NCI-H510A (cell line): Measurements from ENCODE around the gene EFCAB8.
"Not testable (repeated sequence)": the region's sequence is repeated elsewhere in the genome, so short reads cannot be mapped to it uniquely, and the experiment has no call there.

Source experiments
- DNase-seq: peaks from one replicate; lab custom pipeline; 2025; lab: John Stamatoyannopoulos, UW

EFCAB8 gene

GRCh38 chr20:32911355-32911754 lies 52.6 kb downstream of the EFCAB8 start:
- DNase-seq, result no peak

- DNase-seq, result no peak
These were observed 54.0 kb downstream of the EFCAB8 start for GRCh38 chr20:32912688-32913087.

- no peak for DNase-seq
These were observed 55.3 kb downstream of the EFCAB8 start for GRCh38 chr20:32914031-32914430.

GRCh38 chr20:32917191-32917950 lies 58.6 kb downstream of the EFCAB8 start:
- no peak for DNase-seq

- DNase-seq, result no peak
These were observed 59.6 kb downstream of the EFCAB8 start for GRCh38 chr20:32918296-32918695.

- no peak for DNase-seq
These were observed 60.0 kb downstream of the EFCAB8 start for GRCh38 chr20:32918751-32919150.

GRCh38 chr20:32920066-32920465 lies 61.3 kb downstream of the EFCAB8 start:
- no peak for DNase-seq

GRCh38 chr20:32920530-32921298 lies 62.0 kb downstream of the EFCAB8 start:
- DNase-seq, result no peak

- DNase-seq, result no peak
These were observed 63.7 kb downstream of the EFCAB8 start for GRCh38 chr20:32922466-32922865.

GRCh38 chr20:32924781-32925180 lies 66.1 kb downstream of the EFCAB8 start:
- DNase-seq, result no peak

- no peak for DNase-seq
These were observed 66.9 kb downstream of the EFCAB8 start for GRCh38 chr20:32925481-32926196.

- DNase-seq, result no peak
These were observed 70.4 kb downstream of the EFCAB8 start for GRCh38 chr20:32929162-32929561.

GRCh38 chr20:32930181-32930580 lies 71.5 kb downstream of the EFCAB8 start:
- DNase-seq, result no peak

GRCh38 chr20:32930701-32931100 lies 72.0 kb downstream of the EFCAB8 start:
- DNase-seq, result no peak

GRCh38 chr20:32934580-32934979 lies 75.9 kb downstream of the EFCAB8 start:
- DNase-seq, result no peak

- no peak for DNase-seq
These were observed 82.6 kb downstream of the EFCAB8 start for GRCh38 chr20:32941155-32941885.

- no peak for DNase-seq
These were observed 84.8 kb downstream of the EFCAB8 start for GRCh38 chr20:32943490-32944052.

- DNase-seq, result no peak
These were observed 87.0 kb downstream of the EFCAB8 start for GRCh38 chr20:32945710-32946221.

GRCh38 chr20:32946629-32947028 lies 87.9 kb downstream of the EFCAB8 start:
- DNase-seq, result no peak

GRCh38 chr20:32950539-32950938 lies 91.8 kb downstream of the EFCAB8 start:
- not testable (repeated sequence) for DNase-seq

GRCh38 chr20:32957459-32957858 lies 98.7 kb downstream of the EFCAB8 start:
- DNase-seq, result no peak
